ENCODE data around the gene RHBDF1.
A peak's percentile ranks its signal among the peaks of the same experiment; 100 is the strongest.

Gene RHBDF1, protein sequence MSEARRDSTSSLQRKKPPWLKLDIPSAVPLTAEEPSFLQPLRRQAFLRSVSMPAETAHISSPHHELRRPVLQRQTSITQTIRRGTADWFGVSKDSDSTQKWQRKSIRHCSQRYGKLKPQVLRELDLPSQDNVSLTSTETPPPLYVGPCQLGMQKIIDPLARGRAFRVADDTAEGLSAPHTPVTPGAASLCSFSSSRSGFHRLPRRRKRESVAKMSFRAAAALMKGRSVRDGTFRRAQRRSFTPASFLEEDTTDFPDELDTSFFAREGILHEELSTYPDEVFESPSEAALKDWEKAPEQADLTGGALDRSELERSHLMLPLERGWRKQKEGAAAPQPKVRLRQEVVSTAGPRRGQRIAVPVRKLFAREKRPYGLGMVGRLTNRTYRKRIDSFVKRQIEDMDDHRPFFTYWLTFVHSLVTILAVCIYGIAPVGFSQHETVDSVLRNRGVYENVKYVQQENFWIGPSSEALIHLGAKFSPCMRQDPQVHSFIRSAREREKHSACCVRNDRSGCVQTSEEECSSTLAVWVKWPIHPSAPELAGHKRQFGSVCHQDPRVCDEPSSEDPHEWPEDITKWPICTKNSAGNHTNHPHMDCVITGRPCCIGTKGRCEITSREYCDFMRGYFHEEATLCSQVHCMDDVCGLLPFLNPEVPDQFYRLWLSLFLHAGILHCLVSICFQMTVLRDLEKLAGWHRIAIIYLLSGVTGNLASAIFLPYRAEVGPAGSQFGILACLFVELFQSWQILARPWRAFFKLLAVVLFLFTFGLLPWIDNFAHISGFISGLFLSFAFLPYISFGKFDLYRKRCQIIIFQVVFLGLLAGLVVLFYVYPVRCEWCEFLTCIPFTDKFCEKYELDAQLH
- 0.24 to 0.35 reads per million in 2 donors for total RNA-seq

DNA sequence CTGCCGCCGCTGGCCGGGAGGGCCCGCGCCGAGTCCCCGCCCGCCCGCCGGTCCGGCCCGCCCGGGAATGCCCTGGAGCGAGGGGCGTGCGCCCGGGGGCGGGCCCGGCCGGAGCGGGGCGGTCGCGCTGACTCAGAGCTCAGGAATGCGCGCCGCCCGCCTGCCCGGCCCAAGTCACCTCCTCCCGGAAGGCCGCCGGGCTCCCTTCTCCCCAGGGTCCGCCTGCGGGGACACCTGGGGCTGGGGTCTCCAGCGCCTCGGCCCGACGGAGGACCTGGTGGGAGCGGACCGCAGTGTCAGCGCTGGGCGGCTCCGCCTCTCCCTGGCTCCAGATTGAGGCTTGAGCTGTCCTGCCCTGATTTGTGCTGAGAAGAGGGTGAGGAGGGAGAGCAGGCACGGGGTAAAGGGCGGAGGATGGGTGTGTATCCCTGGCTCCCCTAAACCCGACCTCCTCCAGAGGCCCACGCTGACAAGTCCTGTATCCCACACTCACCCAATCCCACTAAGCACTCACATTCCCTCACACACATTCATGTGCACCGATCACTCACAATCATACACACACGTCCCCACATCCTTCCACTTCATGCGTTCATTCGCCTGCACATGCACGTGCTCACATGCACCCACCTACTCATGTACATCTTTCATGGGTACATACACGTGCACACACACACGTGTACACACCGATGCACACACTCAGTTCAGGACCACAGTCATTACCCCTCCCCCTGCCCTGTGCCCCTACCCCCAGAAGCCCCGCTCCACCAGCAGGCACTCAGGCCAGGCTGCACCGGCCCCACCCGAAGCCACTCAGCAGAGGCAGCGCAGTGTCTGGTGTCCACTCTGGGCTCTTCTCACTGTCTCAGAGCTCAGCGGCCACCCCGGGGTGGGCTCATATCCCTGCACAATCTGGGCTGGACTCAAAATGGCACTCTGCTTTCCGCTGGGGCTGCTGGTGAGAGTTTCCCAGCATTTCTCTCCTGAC lies at the start of gene RHBDF1:
RHBDF1 (minus strand) TSS at position 71 of the 988 bp plus-strand sequence. CDS start 7,616 bp downstream, outside the sequence.
- DNase-seq: no peak

DNA sequence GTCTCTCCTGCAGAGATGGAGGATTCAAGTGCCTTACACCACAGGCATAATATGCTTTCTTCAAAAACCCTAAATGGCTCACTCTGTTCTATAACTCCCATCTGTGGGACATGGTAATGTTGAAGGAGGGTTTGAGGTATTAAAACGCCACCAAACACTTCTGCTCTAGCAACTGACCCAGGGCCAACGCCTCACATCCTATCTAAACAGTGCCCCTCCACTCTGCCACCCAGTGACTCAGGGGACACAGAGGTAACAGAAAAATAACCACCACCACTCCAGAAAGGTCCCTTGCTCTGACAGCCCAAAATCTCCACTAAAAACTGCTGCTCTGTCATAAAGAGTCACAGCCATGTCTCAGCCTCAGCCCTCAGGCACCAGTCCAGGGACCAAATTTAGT lies 48.3 kb upstream of the RHBDF1 start:
- DNase-seq: no peak

DNA sequence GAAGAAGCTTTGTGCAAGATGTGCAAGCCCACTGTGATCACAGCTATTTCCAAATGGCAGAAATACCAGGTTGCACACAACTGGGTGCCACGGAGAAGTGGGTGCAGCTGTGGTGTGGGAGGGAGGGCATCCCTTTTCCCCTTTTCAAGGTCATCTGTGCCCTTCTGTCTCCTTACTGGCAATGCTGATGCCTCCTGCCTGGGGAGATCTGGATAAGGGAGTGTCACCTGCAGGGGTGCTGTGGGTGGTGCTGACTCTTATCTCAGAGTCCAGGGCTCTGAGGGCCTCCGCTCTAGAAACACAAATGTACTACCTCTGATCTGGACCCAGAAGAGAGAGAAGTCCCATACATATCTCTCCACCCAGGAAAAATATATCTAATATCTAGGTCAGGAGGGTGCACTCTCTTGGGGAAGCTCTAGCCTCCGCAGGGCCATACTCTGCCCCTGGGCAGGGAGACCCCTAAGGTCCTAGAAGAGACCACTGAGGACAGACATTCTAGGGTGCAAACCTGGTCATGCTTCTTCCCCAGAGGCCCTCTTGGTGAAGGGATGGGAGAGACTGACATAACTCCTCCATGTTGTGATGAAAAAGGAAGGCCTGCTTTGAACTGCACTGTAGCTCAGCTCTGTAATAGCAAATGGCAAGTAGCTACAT lies 47.5 kb upstream of the RHBDF1 start:
- DNase-seq: no peak

DNA sequence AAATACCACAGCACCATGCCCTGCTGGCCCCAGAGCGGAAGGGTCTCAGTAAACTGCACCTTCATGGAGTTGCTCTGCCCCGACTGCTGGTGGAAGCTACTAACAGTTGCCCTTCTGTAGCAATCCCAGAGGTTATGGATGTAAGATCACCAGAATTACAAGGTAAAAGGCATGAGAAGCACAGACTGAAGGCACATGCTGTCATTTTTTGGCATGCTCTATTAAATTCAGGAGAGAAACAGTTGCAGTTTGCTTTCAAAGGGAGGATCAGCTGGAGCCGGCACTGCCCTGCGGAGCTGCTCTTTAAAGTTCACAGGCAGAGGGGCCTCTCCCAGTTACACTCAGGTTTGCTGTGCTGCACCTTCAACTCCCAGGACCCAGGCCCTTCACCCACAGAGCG lies 46.9 kb upstream of the RHBDF1 start:
- no peak for DNase-seq

DNA sequence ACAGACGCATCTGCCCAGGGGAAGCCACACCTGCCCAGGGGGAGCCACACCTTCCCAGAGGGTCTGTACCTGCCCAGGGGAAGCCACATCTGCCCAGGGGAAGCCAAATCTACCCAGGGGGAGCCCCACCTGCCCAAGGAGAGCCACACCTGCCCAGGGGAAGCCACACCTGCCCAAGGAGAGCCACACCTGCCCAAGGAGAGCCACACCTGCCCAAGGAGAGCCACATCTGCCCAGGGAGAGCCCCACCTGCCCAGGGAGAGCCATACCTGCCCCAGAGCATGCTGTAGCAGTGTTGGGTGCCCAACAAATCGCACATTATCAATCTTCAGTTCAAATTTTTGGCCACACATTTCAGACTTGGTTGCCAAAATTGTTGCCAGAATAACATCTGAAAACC lies 46.4 kb upstream of the RHBDF1 start:
- no peak for DNase-seq

DNA sequence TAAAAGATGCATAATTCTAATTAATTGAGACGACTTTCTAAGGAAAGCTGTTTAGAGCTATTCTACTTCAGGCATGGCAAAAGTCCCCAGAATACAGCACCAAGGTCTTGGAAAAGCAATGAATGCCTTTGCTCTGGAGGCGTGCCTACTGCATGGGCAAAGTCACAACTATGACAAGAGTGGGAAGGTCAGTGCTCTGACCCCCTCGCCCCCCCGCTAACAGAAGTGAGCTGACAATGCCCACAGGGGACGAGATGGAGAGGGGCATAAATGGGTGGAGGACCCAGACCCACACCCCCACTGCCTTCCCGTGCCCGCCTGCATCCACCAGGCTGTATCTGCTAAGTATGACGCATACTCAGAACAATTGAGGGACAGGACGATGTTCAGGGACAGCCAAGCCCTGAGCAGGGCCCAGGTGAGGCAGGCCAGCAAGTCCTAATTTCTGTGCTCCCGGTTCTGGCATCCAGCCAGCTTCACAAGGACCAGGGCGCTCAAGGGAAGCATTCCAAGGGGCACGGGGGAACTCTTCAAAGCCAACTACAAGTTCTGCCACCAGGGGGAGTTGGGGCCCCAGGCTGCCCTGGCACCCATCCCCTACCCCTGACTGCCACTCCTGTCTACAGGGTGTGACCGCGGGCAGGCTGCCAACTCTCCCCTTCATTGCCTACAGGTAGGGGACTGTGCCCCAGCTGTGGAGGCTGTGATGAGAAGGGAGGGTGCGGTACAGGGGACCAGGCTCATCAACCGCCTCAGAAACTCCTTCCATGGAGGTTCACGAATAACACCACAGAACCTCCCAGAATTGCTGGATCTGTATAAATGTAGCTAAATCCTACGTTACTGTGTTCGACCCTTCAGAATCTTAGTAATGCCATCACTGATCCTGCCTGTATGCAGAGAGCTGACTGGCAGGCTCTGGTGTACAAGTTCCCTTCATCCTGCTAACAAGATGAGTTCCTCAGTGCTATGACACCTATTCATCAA lies 45.2 kb upstream of the RHBDF1 start:
- peak; percentile 49 for DNase-seq

DNA sequence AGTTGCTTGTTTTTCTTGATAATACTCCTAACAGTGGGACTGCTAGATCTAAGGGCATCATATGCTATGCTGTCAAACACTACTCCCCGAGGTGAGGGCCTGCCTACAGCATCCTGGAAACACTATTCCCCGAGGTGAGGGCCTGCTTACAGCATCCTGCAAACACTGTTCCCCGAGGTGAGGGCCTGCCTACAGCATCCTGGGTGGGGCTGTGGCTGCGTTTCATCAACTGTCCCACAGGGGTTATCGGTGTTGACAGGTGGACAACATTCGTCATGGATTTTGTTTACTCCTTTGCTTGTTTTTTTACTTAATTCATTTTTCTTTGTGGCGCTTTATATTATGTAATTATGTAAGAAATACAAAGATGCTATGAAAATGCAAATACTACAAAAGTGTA lies 43.6 kb upstream of the RHBDF1 start:
- no peak for DNase-seq

DNA sequence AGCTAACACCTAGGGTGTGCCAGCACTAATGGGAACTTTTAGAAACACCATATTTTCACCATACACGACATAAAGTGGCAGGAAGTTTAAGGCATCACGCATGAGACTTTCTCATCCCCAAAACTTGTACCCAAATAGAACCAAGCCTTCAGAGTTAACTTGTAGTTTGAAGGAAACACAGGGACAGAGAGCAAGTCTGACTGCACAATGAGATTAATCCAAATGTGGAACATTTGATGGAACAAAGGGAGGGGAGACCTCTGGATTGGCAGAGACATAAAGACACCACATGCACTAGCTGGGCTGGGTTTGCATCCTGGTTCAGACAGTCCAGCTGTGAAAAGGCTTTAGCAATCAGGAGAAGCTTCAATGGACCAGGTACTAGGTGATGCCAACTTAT lies 41.9 kb upstream of the RHBDF1 start:
- DNase-seq: no peak

DNA sequence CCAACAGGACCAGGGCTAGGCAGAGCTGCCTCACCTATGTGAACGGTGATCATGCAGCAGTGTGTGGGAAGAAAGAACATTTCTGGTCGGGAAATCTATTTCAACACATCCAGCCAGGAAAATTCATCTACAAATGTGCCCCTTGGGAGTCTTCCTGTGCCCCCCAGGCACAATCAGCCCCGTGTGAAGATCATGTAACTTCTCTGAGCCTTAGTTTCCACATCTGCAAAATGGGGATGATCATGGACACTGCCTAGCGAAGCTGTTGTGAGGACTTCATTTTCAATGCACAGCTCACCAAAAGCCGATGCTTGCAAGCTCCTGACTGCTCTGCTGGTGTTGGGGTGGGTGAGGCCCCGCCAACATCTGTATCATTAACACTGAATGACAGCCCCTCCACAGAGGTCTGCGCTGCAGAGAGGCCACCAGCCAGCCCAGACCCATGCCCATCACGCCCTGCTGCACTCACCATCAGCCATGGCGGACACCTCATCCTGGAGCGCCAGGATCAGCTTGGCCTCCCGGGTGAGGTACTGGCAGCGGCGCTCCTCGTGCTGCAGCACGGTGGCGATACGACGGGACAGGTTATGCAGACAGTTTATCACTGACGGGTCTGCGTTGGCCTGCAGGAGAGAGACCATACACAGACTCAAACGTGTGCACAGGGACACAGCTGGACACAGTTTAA lies 39.9 kb upstream of the RHBDF1 start:
- no peak for DNase-seq

DNA sequence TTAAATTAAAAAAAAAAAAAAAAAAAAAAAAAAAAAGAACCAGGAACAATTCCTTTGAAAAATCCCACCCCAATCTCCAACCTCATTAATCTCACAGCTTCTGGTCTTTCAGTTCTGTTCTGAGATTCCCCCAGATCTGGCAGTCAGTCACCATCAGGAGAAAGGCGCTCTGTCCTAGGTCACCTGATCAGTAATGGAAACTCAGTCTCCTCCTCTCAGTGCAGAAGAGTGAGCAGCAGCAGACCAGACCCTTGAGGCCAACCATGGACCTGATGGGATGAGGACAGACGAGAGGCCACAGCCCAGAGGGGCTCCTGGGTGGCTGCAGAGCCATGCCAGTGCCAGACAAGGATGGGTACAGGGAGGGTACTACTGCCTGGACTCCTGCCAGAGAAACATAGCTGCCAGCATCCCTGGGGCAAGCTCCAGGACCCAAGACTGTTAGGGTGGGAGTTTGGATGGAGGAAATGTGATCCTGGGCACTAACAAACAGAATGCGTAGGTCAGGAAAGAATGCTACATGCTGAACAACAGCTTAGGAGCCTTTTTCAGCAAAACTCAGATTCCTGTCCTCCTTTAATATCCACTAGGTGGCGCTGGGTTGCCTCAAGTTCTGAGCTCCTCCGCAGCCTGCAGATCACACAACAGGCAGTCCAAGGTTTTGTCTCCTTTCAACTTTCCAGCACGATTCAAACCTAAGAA lies 34.3 kb upstream of the RHBDF1 start:
- DNase-seq: peak; percentile 23

DNA sequence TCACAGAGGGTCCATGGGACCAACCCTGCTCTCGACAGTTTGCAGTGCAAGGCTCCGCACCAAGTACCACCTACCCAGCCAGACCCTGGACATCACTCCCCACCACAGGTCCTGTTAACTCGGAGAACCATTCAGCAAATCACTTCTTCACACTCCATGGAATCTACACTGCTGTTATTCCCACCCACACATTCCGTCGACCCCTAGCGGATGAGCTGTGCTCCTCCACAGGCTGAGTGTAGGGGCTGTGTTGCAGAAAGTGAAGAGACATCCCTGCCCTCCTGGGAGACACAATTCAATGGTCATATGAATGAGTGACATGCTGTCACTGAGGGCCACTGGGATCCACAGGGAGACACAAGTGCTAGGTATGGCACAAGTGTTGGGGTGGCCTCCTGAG lies 33.1 kb upstream of the RHBDF1 start:
- no peak for DNase-seq

DNA sequence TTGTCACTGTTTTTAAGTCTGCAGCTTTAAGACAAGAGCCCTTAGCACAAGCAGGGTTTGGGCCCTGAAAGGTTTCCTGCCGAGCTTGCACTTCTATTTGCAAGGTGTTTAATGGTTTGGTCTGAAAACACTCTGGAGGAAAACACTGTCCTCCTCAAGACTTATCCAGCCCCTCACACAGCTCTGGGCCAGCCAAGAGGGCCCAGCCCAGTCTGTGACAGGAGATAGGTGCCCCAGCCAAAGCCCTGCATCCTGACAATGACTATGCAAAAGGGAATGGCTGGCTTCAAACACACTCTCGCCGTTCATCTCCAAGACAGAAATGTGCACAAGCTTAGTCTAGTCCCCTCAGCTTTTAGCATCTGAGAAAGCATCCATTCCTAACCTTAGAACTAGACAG lies 32.5 kb upstream of the RHBDF1 start:
- DNase-seq: no peak

DNA sequence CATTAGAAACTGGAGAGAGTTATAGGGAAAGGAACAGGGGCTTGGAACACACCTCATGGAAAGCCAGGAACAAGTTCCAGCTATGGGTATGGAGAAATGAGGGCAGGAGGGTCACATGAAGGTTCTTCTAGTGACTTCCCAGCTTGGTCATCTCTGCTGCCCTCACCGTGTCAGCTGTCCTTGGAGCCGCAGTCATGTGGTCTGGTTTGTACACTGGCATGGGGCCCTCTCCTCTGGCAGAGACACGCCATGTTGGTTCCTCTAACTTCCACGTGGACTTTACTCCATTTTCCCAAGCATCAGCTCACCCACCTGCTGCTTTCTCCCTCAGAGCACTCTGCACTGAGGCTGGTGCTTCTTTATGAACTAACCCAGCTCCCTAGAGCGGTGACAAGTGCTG lies 31.9 kb upstream of the RHBDF1 start:
- no peak for DNase-seq

DNA sequence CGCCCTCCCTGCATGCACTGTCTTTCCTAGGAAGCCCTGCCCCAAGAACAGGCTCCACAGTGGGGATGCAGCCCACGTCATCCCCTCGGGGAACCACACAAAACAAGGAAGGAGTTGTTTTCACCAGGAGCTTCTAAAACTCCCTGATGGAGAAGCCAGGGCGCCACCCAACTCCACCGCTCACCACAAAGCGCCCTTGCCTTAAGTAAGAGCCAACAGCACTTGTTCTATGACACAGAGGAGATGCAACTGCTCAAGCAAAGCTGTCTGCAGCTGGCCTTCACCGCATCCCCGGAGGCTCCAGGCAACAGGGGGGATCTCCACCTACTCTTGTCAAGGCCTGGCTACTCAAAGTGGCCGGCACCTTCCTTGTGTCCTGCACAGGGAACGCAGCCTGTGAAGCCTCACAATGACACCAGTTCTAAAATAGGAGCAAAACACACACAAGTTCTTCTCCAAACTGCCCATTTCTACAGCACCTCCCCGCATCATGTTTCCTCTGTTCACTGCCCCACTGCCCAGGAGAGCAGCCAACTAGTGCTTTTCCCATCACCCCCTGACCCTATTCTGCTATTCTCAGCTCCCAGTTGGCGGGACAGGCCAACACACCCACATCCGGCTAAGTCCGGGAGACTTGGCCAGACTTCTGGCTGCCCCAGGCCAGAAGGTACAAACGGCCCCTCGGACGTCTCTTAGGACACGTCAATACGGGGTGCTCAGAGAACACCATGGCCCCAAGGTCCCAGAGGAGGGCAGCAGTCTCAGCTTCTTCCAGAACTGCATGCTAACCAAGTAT lies 29.8 kb upstream of the RHBDF1 start:
- no peak for DNase-seq

DNA sequence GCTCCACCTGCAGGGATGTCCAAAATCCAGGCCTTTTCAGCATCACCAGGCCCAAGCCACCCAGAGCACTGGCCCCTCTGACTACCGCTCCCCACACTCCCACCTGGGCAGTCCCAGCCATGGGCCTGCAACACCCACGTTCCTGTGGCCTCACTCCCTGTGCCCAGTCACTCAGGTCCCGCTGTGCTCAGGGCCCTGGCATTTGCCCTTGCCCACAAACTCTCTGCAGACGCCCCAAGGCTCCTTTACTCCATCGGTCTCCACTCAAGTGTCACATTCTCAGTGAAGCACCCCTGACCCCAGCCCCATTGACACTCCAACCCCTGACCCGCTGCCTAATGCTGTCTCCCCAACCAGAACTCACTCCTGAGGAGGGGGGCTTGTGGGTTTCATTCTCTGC lies 29.2 kb upstream of the RHBDF1 start:
- DNase-seq: no peak

DNA sequence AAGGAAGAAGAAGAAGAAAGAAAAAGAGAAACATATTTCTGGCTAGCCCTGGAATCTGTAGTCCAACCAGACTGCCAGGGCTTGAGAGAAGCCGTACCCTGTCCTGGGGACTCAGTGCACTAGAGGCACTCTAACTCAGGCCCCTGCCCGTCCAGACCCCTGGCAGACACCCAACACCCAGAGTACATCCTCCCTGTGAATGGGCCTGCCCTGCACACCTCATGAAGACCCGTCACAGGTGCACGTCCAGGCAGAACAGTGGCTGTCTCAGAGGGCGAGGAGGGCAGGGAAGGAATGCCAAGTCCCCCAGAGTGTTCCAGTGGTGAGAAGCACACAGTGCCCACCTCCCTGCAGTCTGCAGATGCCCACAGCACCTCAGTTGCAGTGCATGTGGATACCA lies 28.6 kb upstream of the RHBDF1 start:
- DNase-seq: no peak

DNA sequence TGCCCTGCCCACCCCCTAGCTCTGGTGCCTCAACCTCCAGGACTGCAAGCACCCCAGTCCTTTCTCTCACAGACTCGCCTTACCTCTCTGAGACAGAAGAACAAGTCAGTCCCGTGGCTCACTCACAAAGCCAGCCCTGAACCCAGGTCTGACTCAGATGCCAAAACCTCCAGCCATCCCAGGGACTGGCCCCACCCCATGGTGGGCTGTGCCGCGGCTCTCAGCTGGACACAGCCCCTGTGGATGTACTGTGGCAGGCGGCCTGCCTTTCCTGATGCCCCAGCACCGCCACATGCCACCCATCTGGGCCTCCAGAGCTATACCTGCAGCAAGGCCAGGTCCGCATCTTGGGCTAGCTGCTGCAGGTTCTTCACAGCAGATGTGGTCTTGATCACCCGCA lies 25.4 kb upstream of the RHBDF1 start:
- DNase-seq: no peak

DNA sequence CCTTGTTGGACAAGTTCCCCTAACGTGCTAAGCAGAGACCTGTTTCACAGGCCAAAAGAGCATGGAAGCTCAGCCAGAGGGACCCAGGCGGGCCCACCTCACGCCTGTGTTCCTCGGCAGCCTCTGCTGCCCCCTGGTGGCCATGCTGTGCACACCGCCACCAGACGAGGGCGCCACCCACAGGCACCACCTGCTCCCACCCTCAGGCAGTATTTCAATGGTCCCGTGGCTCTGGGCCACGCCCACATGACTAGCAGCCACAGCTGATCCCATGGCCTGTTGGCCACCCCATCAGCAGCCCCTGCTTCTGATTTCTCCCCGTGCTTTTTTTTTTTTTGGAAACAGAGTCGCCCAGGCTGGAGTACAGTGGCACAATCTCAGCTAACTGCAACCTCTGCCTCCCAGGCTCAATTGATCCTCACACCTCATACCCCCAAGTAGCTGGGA lies 24.5 kb upstream of the RHBDF1 start:
- peak; percentile 88 for DNase-seq

DNA sequence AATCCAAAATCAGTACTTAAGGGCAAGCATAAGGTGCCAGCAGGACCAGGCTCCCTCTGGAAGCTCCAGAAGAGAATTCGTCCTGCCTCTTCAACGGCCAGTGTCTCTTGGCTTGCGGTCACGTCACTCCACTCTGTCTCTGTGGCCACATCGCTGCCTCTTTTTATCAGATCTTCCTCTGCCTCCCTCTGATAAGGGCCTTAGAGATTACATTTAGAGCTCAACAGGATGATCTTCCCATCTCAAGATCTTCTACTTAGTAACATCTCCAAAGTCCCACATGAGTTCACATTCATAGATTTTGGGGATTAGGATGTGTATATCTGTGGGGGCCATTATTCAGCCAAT lies 22.5 kb upstream of the RHBDF1 start:
- no peak for DNase-seq

Data from T-helper 9 cell (primary cell).